CD4-positive, alpha-beta T cell treated with Interleukin-17A for 4 hours (primary cell): ENCODE data around the gene SIKE1.
"Not testable (repeated sequence)": the region's sequence is repeated elsewhere in the genome, so short reads cannot be mapped to it uniquely, and the experiment has no call there.

ENCODE experiments used
- DNase-seq: peaks from one replicate; pipeline ENCODE4 v3.0.0-alpha.2; 2020; ENCODE audit warnings: mixed read lengths

Gene SIKE1

DNA sequence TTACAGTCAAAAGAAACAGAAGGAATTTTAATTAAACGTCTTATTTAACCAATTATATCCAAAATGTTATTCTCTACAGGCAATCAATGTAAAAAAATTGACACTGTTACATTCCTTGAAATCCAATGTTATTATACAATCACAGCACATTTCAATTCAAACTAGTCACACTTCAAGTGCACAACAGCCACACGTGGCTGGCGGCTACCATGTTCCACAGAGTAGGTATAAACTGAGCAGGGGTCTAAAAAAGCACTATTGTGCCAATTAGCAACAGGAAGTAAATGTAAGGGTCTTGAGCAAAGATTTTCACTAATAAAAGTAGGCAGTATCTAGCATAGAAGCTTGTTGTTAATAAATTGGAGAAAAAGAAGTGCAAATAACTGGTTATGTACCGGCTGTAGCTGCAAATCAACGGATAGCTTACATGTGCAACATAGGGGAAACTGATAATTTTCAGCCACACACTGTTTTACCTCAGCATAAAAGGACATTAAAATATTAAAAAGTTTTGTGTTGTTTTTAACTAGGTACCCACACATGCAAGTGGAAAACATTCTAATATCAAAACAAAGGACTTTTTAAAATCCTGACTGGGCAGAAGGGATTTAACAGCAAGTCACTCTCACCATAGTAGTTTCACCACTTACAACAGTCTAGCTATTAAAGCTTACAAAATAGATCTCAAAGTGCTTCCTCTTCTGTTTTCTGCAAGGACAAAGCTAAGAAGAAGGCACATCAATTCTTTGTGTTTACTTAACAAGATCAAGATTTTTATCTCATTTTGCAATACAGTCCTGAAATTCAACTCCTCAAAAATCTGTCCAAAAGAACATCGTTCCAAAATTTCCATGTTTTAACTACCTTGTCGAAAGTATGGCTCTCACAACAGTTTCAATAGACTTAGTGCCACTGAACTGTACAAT lies 25.2 kb downstream of the SIKE1 start:
- no peak for DNase-seq

DNA sequence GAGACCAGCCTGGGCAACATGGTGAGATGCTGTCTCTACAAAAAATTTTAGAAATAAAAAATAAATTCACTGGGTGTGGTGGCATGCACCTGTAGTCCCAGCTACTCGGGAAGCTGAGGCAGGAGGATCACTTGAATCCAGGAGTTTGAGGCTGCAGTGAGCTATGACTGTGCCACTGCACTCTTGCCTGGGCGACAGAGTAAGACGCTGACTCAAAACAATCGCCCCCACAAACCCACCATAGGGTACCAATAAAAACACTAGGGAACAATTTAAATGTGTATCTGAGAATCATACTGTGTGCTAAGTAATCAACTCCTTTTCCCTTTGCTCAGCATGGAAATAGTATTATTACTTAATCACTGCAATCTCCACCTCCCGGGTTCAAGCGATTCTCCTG lies 26.8 kb downstream of the SIKE1 start:
- DNase-seq, result not testable (repeated sequence)

DNA sequence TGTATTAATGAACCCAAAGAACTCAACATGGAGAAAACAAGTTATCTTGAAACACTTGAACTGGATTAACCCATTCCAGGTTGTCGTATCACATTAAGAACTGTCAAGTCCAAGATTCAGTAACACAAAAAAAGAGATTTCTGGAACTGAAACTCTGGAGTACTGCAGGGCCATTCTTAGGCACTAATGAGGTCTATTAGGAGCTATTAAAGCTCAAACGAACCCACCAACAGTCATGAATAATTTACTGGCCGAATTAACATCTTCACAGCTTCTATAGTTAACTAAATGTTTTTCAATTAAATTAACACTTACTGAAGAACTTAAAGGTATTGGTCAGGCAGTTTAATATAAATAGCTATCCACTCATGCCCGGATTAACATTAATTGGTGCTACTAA lies 27.3 kb downstream of the SIKE1 start:
- no peak for DNase-seq

DNA sequence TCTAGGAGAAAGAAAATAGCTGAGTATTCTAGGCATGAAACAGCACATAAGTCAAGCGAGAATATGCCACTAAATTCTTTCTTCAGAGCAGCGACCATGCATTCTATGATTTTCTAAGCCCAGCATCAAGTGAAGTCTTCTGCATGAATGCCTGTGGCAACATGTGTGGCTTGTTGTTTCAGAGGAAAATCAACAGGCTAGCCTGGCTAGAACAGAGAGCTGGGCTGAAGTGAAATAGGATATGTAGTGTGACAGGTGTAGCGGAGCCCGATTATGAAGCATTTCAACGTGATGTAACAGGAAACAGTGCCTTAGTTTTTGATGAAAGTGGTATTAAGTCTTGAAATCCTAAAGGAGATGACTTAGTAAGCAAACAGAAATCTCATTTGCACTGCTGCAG lies 29.7 kb downstream of the SIKE1 start:
- no peak for DNase-seq

DNA sequence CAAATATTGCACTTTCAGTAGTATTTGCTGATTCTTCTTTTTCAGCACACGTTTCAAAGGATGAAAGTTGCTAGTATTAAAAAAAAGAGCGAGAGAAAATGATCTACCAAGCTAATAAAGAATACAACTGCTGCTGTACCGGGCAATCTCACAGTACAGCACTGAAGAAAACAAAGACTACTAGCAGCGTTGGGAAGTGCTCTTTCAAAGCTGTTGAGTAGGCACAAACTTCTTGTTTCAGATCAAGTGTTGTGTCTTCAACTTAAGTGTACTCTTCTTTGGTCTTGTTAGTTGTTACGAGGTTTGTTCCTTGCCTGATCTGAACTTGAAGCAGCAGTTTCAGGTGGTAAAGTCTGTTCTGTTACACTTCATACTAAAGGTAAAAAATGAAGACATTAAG lies 30.6 kb downstream of the SIKE1 start:
- no peak for DNase-seq

DNA sequence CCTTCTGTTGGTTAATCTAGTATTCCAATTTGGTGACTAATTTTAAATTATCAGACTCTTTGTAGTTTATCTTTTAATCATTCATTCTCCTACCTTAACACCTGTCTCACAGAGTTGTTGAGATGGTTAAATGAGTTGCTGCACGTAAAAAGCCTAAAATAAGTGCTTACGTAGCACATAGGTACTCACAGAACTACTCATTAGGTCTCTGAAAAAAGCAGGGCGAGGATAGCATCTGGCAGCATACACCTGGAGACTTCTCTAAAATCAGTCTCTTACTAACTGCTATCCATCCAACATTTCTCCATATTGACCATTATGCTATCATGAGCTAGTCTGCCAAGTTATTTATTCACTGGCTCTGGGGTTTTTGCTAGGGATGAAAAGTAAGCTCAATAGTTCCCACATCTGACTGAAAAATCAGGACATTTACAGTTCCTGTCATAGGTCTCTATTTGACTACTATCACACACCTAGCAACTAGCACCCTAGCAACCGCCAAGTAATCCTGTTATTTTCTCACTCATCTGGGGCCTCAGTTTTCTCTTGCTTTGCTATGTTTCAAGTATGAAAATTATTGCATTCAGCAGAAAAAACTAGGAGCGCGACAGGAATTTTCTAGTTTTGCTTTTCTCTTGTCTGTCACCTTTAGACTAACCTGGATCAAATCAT lies 33.9 kb downstream of the SIKE1 start:
- DNase-seq, result no peak

DNA sequence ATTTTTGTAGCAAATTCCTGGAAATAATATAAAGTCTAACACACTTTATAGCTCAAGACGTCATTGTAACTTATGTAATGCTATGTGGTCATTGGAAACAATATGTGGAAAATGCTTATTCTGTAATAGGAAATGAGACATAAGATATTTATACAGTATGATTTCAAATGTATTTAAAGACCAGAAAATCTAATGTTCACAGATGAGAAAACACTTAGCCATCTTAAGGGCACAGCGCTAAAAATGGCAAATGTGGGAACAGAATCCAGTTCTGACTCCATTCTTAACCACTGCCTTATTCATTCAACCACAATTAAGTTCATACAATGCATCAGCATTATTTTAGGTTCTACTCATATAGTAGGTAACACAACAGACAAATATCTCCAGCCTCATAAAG lies 35.2 kb downstream of the SIKE1 start:
- DNase-seq, result no peak

DNA sequence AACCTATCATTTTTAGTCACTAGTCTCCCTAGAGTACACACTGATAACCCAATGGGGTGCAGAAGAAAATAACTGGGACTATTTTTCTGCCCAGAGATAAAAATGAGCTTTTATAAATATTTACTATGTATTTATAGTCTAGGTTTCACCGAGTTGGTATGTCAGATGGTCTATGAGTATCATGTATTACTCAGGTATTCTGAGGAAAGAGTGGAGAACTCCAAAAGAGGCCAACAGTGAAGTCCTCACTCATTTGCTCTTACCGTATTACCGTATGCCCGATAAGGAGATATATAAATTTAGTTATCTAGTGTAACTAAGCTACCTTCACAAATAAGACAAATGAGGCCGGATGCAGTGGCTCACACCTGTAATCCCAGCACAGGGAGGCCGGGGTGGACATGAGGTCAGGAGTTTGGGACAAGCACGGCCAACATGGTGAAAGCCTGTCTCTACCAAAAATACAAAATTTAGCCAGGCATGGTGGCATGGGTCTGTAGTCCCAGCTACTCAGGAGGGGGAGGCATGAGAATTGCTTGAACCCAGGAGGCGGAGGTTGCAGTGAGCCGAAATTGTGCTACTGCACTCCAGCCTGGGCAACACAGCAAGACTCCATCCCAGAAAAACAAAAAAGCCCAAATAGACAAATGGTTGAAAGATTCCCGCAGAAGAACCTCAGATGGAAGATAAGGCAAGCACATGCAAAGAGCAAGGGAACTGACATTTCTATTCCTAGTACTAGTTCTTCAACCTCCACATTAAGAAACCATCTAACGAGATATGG lies 38.3 kb downstream of the SIKE1 start:
- DNase-seq, result no peak

DNA sequence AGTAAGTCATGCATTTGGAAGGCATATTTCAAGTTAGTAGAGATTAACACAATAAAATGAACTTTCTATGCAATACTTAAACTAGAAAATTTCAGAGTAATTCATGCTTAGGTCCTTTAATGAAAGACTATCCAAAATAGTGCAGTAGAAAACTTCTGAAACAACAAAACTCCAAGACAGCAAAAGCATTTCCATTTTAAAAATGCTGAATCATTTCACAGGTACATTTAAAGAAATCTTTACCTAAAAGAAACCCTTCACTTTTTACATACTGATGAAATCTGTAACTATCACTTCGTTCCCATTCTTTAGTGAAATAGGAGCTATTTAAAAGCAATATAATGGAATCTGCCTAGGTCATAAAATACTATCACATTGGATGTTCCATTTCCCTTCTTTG lies 40.2 kb downstream of the SIKE1 start:
- DNase-seq, result no peak

DNA sequence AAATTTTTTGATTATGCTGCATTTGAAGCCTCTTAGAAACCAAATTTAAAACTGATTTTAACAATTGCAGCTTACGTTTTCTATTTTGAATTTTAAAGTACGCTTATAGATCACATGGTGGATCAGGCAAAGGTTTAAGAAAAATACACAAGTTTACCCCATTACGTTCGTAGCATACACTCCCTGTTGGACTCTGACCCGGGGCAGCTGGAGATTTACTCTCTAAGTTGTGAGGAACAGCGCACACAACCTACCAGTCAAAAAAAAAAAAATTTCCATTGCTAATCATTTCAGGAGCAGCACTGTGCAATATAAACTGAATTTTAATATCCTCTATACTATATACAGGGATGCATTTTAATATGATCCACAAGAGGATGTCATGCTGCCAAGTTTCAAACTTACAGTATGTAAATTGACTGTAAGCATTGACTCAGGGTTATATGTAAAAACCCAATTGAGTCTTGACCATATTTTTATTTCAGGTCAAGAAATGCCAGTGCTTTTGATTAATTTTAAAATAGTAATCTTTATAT lies 43.1 kb downstream of the SIKE1 start:
- no peak for DNase-seq

DNA sequence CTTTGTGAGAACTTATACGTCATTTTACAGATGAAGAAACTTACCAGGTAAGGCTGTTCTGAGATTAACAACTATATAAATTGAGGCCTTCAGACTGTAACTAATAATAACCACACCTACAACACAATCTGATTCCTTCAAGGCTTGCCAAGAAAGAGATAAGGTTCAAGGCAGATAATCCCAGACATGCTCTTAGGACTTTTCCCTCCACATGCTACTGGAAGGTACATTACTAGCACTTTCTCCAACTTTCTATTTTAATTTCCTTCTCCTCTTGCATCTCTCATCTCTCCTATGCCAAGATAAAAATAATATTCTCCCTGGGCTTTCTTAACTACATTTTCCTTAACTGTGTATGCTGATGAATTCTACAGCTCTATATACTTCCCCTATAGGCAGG lies 45.0 kb downstream of the SIKE1 start:
- no peak for DNase-seq

DNA sequence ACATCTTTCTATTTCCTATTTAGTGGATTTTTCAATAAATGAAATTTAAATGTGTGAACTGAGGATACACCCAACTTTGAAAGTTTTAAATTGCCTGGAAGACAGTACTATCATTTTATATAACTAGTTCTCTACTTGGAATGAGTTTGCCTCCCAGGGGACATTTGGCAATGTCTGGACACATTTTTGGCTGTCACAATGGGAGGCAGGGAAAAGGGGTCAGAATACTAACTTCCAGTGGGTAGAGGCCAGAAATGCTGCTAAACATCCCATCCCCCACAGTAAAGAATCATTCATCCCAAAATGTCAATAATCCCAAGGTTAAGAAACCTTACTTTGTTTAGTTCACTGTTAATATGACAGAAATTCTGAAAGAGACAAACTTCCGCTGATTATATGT lies 50.7 kb downstream of the SIKE1 start:
- DNase-seq, result no peak

DNA sequence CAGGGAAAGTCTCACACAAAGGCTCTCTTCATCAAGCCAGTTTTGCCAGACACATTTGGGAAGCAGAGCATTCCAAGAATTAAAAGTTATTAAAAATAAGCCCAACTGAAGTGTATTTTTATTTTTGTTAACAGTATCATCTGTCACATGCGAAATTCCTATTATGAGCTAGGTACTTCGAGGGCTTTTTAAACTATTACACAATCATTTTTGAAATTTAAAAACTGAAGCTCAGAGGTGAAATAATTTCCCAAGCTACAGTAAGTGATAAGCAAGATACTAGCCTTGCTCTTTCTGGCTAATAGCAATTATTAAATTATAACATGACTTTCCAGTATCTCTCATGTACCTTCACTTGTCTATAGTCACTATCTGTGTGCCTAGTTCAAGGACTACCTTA lies 51.9 kb downstream of the SIKE1 start:
- DNase-seq, result no peak

DNA sequence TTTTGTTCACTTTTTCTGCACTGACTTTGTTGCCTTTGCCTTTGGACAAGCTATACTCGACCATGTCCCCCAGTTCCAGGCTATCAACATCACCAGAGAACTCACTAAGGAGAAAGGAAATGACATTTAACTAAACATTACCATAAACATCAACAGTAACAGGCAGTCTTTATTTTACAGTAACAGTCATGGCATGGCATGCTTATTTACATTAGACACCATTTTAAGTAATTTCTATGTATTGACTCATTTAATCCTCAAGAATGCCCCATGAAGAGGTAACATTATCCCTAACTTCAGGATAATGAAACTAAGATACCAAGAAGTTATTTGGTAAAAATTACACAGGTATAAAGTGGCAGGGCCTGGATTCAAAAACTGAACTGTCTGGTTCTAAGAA lies 55.3 kb downstream of the SIKE1 start:
- DNase-seq, result no peak

DNA sequence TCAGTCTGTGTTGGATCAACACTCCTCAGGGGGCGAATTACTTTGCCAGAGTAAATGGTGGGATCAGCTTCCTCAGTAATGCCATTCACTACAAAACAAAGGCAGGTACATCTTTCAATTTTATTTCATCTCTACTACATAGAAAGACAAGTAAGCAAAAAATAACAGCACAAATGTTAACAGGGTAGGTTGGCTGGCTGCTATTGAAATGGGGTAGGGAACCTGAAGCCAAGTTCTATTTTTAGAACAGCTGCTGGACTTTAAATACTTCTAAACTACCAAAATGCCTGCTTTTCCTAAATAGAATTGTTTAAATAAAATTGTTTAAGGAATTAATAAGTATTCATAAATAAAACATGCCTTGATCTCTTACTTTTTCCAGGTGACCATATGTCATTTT lies 56.6 kb downstream of the SIKE1 start:
- no peak for DNase-seq

DNA sequence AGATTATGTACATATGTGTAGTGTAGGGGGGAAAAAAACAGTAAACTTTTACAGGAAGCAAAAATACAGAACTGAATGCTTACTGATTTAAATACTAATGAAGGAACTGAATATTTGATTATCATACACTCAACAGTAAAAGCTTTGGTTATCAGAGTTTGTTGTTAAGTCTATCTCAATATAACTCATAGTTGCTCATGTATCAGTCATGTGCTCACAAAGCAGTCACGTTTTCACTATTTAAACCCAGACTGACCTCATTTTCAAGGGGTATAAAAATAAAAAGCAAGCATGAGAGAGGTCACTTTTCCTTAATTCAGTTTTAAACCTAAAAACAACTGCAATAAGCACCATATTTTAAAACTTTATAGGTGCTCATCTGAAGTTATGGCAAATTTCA lies 57.0 kb downstream of the SIKE1 start:
- no peak for DNase-seq

DNA sequence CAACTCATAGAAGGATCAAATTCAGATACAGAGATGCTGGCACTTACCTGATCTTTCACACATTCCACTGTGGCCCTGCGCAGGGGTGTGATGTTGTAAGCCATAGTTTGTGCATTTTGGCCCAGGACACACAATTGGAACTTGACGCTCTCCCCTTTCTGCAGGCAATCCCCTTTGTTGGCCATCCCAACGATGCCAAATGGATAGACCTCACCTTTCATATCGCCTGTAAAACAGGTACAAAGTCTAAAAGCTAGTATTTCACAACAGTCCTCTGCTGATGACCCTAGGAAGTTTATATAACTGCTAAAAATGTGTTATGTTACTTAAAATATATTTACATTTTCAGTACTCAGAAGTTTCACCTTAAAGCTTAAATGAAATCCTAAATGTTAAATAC lies 60.0 kb downstream of the SIKE1 start:
- DNase-seq, result no peak
